ENCODE results near the gene ABCC5.

The ABCC5 gene

DNA sequence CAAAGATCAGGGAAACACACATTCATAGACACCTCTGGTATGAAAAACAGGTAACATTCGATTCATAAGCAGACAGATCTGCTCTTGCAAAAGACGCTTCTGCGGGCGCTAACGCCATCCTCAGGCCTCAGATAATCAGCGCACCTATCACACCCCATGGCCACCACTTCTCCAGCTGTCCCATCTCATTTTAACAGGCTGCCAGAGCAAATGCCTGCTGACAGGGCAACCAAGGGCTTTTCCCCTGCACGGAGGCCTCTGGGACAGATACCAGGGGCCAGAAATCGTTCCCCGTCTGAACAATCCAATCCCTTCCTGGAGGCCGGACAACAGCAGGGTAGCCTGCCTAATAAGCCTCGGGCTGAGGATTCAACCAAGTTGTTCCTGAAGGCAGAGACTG is 15.2 kb downstream of the ABCC5 start:
- TF ChIP-seq, protein P1, sequence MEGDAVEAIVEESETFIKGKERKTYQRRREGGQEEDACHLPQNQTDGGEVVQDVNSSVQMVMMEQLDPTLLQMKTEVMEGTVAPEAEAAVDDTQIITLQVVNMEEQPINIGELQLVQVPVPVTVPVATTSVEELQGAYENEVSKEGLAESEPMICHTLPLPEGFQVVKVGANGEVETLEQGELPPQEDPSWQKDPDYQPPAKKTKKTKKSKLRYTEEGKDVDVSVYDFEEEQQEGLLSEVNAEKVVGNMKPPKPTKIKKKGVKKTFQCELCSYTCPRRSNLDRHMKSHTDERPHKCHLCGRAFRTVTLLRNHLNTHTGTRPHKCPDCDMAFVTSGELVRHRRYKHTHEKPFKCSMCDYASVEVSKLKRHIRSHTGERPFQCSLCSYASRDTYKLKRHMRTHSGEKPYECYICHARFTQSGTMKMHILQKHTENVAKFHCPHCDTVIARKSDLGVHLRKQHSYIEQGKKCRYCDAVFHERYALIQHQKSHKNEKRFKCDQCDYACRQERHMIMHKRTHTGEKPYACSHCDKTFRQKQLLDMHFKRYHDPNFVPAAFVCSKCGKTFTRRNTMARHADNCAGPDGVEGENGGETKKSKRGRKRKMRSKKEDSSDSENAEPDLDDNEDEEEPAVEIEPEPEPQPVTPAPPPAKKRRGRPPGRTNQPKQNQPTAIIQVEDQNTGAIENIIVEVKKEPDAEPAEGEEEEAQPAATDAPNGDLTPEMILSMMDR (IDR thresholded peaks at IDR 0.05; ENCODE audit: low read depth, low read length): no peak

DNA sequence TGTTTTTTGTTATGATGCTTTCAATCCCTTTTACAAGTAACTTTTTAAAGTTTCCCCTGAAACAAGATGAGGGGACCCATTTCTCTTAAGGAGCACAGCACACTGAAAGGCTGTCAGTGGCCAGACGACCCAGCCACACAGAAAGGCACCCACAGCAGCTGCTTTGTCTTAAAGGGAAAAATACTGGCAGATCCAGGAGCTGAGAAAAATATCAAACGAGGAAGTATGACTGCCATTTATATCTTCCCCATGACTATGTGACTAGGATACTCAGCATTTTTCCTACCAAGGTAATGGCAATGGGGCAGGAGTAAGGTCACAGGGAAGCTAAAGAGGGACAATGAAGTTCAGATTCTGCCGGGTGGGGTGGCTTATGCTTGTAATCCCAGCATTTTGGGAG is 15.9 kb downstream of the ABCC5 start:
- no peak for DNase-seq (ENCODE audit: extremely low read depth, low read depth)
- TF ChIP-seq, protein P1 (IDR thresholded peaks at IDR 0.05; ENCODE audit: low read depth, low read length): no peak

More for the DNA sequence above, 15.2 kb downstream of the ABCC5 start:
- no peak for DNase-seq (ENCODE audit: extremely low read depth, low read depth)

DNA sequence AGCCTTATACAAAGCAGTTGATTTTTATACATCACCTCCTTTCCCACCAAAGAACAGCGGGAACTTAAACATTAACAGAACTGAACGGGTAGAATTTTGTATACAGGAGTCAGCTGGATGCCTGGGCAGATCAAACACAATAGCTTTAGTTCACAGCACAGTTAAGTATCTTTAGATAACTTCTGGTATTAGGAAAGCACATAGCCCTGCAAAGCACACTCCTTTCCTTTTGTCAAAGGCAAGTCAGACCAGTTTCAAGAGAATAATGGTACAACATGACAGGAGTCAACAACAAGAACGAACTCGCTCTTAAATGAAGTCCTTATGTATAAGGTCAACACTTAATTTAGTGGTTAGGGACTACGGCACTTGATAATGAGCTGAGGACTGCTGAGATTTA is 26.3 kb downstream of the ABCC5 start:
- TF ChIP-seq, protein P1 (IDR thresholded peaks at IDR 0.05; ENCODE audit: low read depth, low read length): no peak
- no peak for DNase-seq (ENCODE audit: extremely low read depth, low read depth)

DNA sequence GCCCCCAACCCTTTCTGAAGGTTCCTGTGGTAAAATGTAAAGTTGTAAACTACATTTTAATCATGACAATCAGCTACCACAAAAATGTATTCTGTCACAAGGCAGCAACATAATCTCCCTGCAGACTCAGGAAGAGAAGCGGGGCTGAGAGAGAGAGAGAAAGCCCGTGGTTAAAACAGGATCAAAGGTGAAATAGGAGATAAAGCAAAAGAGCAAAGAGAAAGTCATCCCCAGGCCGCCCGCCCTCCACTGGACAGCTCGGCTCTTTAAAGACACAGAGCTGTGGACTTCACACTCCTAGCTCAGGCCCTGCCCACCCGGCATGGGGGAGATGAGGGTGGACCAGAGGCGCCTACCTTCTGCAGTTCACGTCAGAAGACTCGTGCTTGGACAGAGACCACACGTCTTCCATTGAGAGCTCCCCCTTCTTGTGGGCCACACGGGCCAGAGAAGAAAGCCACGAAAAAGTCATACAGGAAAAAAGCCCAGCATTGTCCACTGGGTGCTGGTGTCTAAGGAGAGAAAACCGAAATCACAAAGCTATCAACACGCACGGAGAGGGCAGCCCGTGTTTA is 29.4 kb downstream of the ABCC5 start:
- TF ChIP-seq, protein P1 (IDR thresholded peaks at IDR 0.05; ENCODE audit: low read depth, low read length): no peak
- DNase-seq (ENCODE audit: extremely low read depth, low read depth): no peak

DNA sequence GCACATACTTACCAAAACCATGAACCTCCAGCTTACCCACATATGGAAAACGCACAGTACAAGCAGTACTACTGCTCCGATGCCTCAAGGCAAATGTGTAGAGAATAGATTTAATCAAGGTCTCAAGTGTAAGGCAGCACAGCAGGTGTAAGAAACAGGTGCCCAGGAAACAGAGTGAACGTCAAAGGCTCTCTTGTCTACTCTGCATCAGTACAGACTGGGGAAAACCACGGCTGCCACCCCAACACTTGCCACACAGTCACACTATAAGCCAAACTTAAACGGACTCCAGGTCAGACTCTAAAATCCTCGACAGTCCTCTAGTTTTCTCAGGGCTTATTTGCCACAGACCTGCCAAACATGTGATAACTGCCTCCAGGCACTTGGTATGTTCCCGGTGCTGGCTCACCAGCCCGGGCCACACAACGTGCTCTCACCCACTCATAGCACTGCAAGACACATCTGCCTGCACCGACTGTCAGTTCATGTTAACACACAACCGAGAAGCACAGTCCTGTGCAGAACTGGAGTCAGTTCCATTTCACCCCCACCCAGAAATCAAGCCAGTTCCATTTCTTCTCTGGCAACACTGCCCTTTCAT is 30.6 kb downstream of the ABCC5 start:
- TF ChIP-seq, protein P1 (IDR thresholded peaks at IDR 0.05; ENCODE audit: low read depth, low read length): no peak
- no peak for DNase-seq (ENCODE audit: extremely low read depth, low read depth)

DNA sequence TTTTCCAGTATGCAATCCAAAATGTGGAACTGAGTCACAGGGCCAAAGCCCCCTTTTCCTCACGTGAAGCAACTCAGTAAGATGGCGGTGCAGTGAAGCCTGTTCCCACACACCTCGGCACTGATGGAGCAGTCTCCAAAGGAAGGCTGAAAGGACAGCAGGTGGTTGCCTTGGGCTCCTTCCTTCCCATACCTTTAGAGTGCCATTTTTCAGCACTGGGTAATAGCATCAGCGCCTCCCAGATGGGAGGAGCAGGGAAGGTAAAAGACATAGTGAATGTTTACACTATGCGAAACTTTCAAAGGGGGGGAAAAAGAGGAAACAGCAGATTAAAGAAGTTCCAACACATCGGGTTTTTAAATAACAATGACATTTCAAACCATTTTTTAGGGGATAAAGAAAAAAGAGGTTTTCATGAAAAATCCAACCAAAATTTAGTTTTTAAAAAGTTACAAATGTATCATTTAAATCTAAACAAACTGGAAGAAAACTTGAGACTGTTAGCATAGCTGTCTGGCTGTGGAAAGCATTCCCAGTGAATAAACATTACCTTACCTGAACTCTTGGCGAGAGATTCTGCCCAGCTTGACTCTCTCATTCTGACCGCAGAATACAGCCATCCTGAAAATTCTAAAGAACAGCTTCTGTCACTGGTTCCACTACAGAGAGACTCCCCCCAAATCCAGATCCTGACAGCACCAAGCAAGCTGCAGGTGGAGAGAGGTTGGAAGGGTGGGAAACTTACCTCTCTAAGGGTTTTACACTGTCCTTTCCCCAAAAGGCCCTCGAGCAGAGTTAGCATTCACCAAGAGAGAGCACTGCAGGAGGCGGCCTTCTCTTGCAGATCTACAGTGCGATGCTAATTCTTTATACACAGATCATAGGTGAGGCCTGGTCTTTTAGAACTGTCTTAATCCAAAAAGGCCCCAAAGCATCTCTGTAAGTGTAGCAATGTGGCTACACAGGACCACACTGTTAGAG is 32.6 kb downstream of the ABCC5 start:
- no peak for DNase-seq (ENCODE audit: extremely low read depth, low read depth)
- TF ChIP-seq, protein P1 (IDR thresholded peaks at IDR 0.05; ENCODE audit: low read depth, low read length): no peak

Measured in AG09319 (cell line).